ENCODE measurements around the gene AGBL4. TPM values are rescaled to one million over a fixed set of nuclear protein-coding genes. Genes with fewer than 3 reads are reported as not detected.

Gene AGBL4
- total RNA-seq, 1 donor from 2014 or later: 2.1 TPM

GRCh38 chr1:49102752-49103151, 921.0 kb downstream of the AGBL4 start:
- H3K27me3 ChIP-seq (ENCODE audit: low read depth): no peaks in the 10 kb centered on the region
- DNase-seq (no peak), ATAC-seq (no peak)
- no peak overlapping the region for H3K27ac ChIP-seq
- no peaks in the 10 kb centered on the region for H3K36me3 ChIP-seq
- H3K9me3 ChIP-seq: no peaks in the 10 kb centered on the region
- TF ChIP-seq CTCF (IDR thresholded peaks at IDR 0.05): no peak
- H3K4me1 ChIP-seq: no peaks in the 10 kb centered on the region
- intact Hi-C loops (cut with DNase I): no loop called here
- no peak overlapping the region for H3K4me3 ChIP-seq

- intact Hi-C loops (cut with DNase I): no loop called here
- Histone ChIP-seq H3K36me3 (no peaks in the 10 kb centered on the region), H3K9me3 (no peaks in the 10 kb centered on the region), H3K4me1 (no peaks in the 10 kb centered on the region), H3K27ac (no peak overlapping the region), H3K27me3 (ENCODE audit: low read depth) (no peaks in the 10 kb centered on the region), H3K4me3 (no peak overlapping the region)
- DNase-seq (no peak), ATAC-seq (no peak)
- TF ChIP-seq CTCF (IDR thresholded peaks at IDR 0.05): no peak
These were observed 924.9 kb downstream of the AGBL4 start for GRCh38 chr1:49098866-49099265.

- ATAC-seq (no peak), DNase-seq (no peak)
- Histone ChIP-seq H3K4me1 (no peaks in the 10 kb centered on the region), H3K36me3 (no peaks in the 10 kb centered on the region), H3K4me3 (no peak overlapping the region), H3K27me3 (ENCODE audit: low read depth) (no peaks in the 10 kb centered on the region), H3K27ac (no peak overlapping the region), H3K9me3 (peaks cover 6% of the 10 kb centered on the region)
- TF ChIP-seq CTCF (IDR thresholded peaks at IDR 0.05): no peak
- intact Hi-C loops (cut with DNase I): no loop called here
These were observed 937.4 kb downstream of the AGBL4 start for GRCh38 chr1:49086327-49086726.

DNA sequence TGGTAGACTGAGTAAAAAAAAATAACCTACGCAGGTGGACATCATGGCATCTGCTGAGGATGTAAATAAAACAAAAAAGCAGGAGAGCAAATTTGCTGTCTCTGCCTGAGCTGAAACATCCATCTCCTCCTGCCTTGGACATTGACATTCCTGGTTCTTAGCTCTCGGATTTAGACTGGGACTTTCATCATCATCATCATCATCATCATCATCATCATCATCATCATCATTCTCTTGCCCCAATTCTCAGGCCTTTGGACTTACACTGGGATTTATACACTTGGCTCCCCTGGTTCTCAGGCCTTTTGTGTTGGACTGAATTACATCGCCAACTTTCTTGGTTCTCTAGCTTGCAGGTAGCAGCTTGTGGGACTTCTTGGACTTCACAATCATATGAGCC, 938.7 kb downstream of the AGBL4 start:
- TF ChIP-seq CTCF (IDR thresholded peaks at IDR 0.05): no peak
- intact Hi-C loops (cut with DNase I): no loop called here

GRCh38 chr1:49060766-49061165, 963.0 kb downstream of the AGBL4 start:
- Histone ChIP-seq H3K4me1 (no peaks in the 10 kb centered on the region), H3K9me3 (no peaks in the 10 kb centered on the region), H3K36me3 (no peaks in the 10 kb centered on the region), H3K27me3 (ENCODE audit: low read depth) (no peaks in the 10 kb centered on the region), H3K27ac (no peak overlapping the region), H3K4me3 (no peak overlapping the region)
- DNase-seq: no peak
- no peak for ATAC-seq
- intact Hi-C loops (cut with DNase I): no loop called here
- no peak for TF ChIP-seq CTCF (IDR thresholded peaks at IDR 0.05)

More for the DNA sequence above, 938.7 kb downstream of the AGBL4 start:
- H3K36me3 ChIP-seq: no peaks in the 10 kb centered on the region
- no peaks in the 10 kb centered on the region for H3K4me1 ChIP-seq
- H3K9me3 ChIP-seq: peaks cover 6% of the 10 kb centered on the region
- H3K4me3 ChIP-seq: no peak overlapping the region
- DNase-seq (no peak), ATAC-seq (no peak)
- H3K27ac ChIP-seq: no peak overlapping the region
- H3K27me3 ChIP-seq (ENCODE audit: low read depth): no peaks in the 10 kb centered on the region

DNA sequence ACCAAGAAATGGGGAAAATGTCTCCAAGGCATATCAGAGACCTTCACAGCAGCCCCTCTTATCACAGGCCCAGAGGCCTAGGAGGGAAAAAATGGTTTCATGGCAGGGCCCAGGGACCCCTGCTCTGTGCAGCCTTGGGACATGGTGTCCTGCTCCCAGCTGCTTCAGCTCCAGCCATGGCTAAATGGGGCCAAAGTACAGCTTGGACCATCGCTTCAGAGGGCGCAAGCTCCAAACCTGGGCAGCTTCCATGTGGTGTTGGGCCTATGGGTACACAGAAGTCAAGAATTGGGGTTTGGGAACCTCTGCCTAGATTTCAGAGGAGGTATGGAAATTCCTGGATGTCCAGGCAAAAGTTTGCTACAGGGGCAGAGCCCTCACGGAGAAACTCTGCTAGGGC, 964.7 kb downstream of the AGBL4 start:
- intact Hi-C loops (cut with DNase I): no loop called here
- ATAC-seq (no peak), DNase-seq (no peak)
- H3K27me3 ChIP-seq (ENCODE audit: low read depth): no peaks in the 10 kb centered on the region
- no peak for TF ChIP-seq CTCF (IDR thresholded peaks at IDR 0.05)
- H3K4me1 ChIP-seq: no peaks in the 10 kb centered on the region
- no peak overlapping the region for H3K27ac ChIP-seq
- no peaks in the 10 kb centered on the region for H3K36me3 ChIP-seq
- H3K4me3 ChIP-seq: no peak overlapping the region
- H3K9me3 ChIP-seq: no peaks in the 10 kb centered on the region
